Activated naive CD4-positive, alpha-beta T cell treated with anti-CD3 and anti-CD28 coated beads, Interleukin-2, amount 50 U/mL, for 16 hours (primary cell): ENCODE measurements around the gene PDCD4.

ENCODE experiments used
- DNase-seq: peaks from one replicate; pipeline ENCODE4 v3.0.0-alpha.2; 2020

Gene PDCD4

DNA sequence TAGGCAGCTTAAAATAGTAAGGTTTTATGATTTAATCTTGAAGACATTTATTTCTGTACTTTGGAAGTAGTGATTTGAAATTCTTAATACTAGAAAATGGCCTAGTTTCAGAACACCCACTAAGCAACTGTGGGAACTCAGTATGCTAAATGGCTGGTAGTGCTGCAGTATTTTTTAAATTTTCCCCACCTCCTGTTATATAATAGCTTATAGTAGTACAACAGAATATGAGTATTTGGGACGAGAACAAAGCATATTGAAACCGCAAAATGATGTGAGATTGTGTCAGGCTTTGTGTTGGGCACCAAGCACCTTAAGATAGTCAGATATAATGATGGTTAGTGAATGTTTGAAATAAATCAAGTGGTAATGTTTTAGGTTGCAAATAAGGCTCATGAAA lies 55.7 kb downstream of the PDCD4 start:
- DNase-seq = no peak

- DNase-seq = no peak
Observed at GRCh38 chr10:110931769-110932381, 60.1 kb downstream of the PDCD4 start.

GRCh38 chr10:110932505-110933180 lies 60.9 kb downstream of the PDCD4 start:
- no peak for DNase-seq

GRCh38 chr10:110936757-110937156 lies 65.0 kb downstream of the PDCD4 start:
- DNase-seq = no peak

DNA sequence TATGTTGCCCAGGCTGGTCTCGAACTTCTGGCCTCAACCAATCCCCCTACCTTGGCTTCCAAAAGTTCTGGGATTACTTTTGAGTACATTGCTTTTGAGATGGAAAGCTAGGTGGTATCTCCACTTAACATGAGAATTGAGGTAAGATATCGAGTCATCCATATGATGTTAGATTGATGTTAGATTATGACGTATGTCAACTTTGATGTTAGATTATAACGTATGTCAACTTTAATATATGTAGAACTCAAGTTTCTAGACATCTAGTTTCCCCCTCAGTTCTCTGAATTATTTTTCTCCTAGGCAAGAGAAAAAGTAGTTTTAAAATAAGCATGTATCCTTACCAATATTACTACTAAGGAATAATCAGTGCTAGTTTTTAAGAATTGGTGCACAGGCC lies 67.7 kb downstream of the PDCD4 start:
- no peak for DNase-seq

DNA sequence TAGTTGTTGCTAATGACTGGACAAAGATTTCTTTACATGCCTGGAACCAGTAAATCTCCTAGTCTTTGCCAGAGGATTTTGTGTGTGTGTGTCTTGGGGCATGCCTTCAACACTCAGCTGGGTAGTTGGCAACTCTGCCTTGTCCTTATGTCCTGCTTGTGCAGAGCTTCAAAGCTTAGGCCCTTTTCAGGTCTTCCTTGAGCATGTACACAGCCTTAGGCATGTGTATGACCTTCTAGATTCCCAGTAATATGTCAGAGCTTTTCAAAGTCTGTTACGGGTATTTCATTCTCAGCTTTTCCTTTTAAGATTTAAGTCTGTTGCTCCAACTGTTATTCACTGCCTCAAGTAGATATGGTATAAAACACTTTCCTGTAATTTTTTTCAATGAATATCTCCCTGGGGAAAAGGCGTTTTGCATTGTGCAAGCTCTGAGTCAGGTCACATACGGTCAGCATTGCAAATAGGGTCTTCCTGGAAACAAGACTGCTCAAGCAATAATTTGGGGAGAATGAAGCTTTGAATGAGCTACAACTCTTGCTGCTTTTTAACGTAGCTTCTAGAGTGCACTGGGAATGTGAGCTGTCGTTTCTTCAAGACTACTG lies 73.2 kb downstream of the PDCD4 start:
- DNase-seq = no peak

DNA sequence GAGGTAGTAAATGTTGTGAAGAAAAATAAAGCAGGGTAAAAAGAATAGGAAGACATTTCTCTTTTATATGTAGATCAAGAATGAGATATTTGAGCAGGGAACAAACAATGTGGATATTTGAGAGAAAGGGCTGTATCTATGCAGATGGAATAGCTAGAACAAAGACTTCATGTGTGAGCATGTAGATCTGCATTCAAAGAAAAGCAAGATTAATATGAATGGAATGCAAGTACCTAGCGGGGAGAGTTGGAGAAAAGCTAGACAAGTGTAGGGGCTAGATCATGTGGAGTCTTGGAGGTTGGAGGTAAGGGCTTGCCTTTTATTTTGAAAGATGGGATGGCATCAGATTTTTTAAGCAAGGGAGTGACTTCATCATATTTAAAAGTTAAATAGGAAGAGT lies 74.8 kb downstream of the PDCD4 start:
- no peak for DNase-seq

DNA sequence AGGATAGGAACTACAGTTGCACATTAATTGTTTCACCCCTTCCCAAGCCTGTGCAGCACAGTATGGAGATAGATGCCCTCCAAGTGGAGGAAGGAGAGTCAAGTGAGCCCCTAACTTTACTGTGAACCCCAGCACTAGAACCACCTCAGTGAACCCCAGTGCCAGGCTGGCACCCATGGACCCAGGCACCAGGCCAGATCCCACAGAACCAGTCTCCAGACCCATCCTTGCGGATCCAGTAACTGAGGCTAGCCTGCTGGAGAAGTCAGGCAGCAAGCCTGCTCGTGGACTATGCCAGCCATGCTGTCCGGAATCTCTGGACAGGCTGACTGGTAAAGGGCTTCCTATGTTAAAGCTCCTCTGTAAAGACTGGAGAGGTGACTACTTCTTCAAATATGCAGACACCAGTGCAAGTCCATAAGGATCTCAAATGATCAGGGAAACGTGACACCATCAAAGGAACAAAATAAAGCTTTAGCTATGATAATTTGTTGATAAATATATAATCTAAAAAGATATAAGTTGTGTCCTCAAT lies 75.4 kb downstream of the PDCD4 start:
- no peak for DNase-seq
